SHP77 treated with DMSO at 0.1 percent for 48 hours (cell line): ENCODE data around the gene CXCL1.
A peak's percentile ranks its signal among the peaks of the same experiment; 100 is the strongest.
"Not testable (repeated sequence)": the region's sequence is repeated elsewhere in the genome, so short reads cannot be mapped to it uniquely, and the experiment has no call there.

ENCODE experiments used
- DNase-seq: peaks from one replicate; lab custom pipeline; 2025; lab: John Stamatoyannopoulos, UW

The CXCL1 gene

GRCh38 chr4:73875401-73875800 lies 6.2 kb downstream of the CXCL1 start:
- DNase-seq: no peak

GRCh38 chr4:73883306-73883705 lies 14.1 kb downstream of the CXCL1 start:
- no peak for DNase-seq

GRCh38 chr4:73885574-73886267 lies 16.5 kb downstream of the CXCL1 start:
- no peak for DNase-seq

- no peak for DNase-seq
These were observed 22.1 kb downstream of the CXCL1 start for GRCh38 chr4:73891326-73891725.

GRCh38 chr4:73891739-73892405 lies 22.7 kb downstream of the CXCL1 start:
- DNase-seq: peak; percentile 31

GRCh38 chr4:73892966-73893365 lies 23.8 kb downstream of the CXCL1 start:
- DNase-seq: no peak

- DNase-seq: no peak
These were observed 24.8 kb downstream of the CXCL1 start for GRCh38 chr4:73894001-73894400.

GRCh38 chr4:73895201-73896175 lies 26.3 kb downstream of the CXCL1 start:
- DNase-seq: no peak

- no peak for DNase-seq
These were observed 27.2 kb downstream of the CXCL1 start for GRCh38 chr4:73896416-73896815.

- no peak for DNase-seq
These were observed 28.4 kb downstream of the CXCL1 start for GRCh38 chr4:73897380-73898136.

- not testable (repeated sequence) for DNase-seq
These were observed 30.1 kb downstream of the CXCL1 start for GRCh38 chr4:73899338-73899737.

GRCh38 chr4:73901031-73901430 lies 31.8 kb downstream of the CXCL1 start:
- no peak for DNase-seq

- no peak for DNase-seq
These were observed 32.9 kb downstream of the CXCL1 start for GRCh38 chr4:73902038-73902637.

- DNase-seq: no peak
These were observed 33.8 kb downstream of the CXCL1 start for GRCh38 chr4:73902817-73903547.

GRCh38 chr4:73904491-73904890 lies 35.3 kb downstream of the CXCL1 start:
- no peak for DNase-seq

- DNase-seq: no peak
These were observed 39.8 kb downstream of the CXCL1 start for GRCh38 chr4:73908965-73909364.

GRCh38 chr4:73911746-73912145 lies 42.6 kb downstream of the CXCL1 start:
- no peak for DNase-seq

GRCh38 chr4:73912191-73912590 lies 43.0 kb downstream of the CXCL1 start:
- DNase-seq: no peak

GRCh38 chr4:73914071-73914470 lies 44.9 kb downstream of the CXCL1 start:
- DNase-seq: no peak

- no peak for DNase-seq
These were observed 47.2 kb downstream of the CXCL1 start for GRCh38 chr4:73916172-73916925.
